GM21423 (cell line): ENCODE measurements around the gene KCNK15.
"Not testable (repeated sequence)": the region's sequence is repeated elsewhere in the genome, so short reads cannot be mapped to it uniquely, and the experiment has no call there.

Experiments
- ATAC-seq: cut with Tn5 transposase; IDR thresholded peaks from one replicate; pipeline ENCODE4 v1.9.1; 2021; ENCODE audit warnings: mild to moderate bottlenecking, moderate library complexity; ENCODE audit not compliant: unreplicated experiment

The KCNK15 gene

GRCh38 chr20:44756011-44756688 is 10.5 kb downstream of the KCNK15 start:
- ATAC-seq: no peak

- no peak for ATAC-seq
These were observed 11.3 kb downstream of the KCNK15 start for GRCh38 chr20:44756956-44757355.

GRCh38 chr20:44758247-44759101 is 12.8 kb downstream of the KCNK15 start:
- no peak for ATAC-seq

- no peak for ATAC-seq
These were observed 13.9 kb downstream of the KCNK15 start for GRCh38 chr20:44759595-44759994.

GRCh38 chr20:44761423-44761822 is 15.8 kb downstream of the KCNK15 start:
- no peak for ATAC-seq

GRCh38 chr20:44762466-44763140 is 16.9 kb downstream of the KCNK15 start:
- no peak for ATAC-seq

- ATAC-seq: not testable (repeated sequence)
These were observed 18.1 kb downstream of the KCNK15 start for GRCh38 chr20:44763798-44764197.

GRCh38 chr20:44765091-44765490 is 19.4 kb downstream of the KCNK15 start:
- ATAC-seq: no peak

GRCh38 chr20:44765701-44766347 is 20.2 kb downstream of the KCNK15 start:
- no peak for ATAC-seq

- no peak for ATAC-seq
These were observed 22.6 kb downstream of the KCNK15 start for GRCh38 chr20:44768256-44768655.

GRCh38 chr20:44768854-44769480 is 23.3 kb downstream of the KCNK15 start:
- no peak for ATAC-seq

- ATAC-seq: no peak
These were observed 23.8 kb downstream of the KCNK15 start for GRCh38 chr20:44769481-44769863.

GRCh38 chr20:44770484-44771171 is 25.0 kb downstream of the KCNK15 start:
- no peak for ATAC-seq

GRCh38 chr20:44771172-44771535 is 25.5 kb downstream of the KCNK15 start:
- ATAC-seq: no peak

- ATAC-seq: no peak
These were observed 27.0 kb downstream of the KCNK15 start for GRCh38 chr20:44772636-44773035.

- no peak for ATAC-seq
These were observed 27.6 kb downstream of the KCNK15 start for GRCh38 chr20:44773070-44773829.

- no peak for ATAC-seq
These were observed 31.3 kb downstream of the KCNK15 start for GRCh38 chr20:44776980-44777379.

- ATAC-seq: no peak
These were observed 34.6 kb downstream of the KCNK15 start for GRCh38 chr20:44780226-44780625.

- ATAC-seq: no peak
These were observed 35.5 kb downstream of the KCNK15 start for GRCh38 chr20:44781118-44781517.

GRCh38 chr20:44781791-44782190 is 36.1 kb downstream of the KCNK15 start:
- no peak for ATAC-seq
